Left hindlimb (tissue), 1 donor: ENCODE measurements around the gene STARD7.
"Not testable (repeated sequence)": the region's sequence is repeated elsewhere in the genome, so short reads cannot be mapped to it uniquely, and the experiment has no call there.

Source experiments
- DNase-seq: peaks from one replicate; pipeline ENCODE4 v3.0.0-alpha.2; 2018

STARD7 gene

GRCh38 chr2:96146153-96146880 is 62.3 kb downstream of the STARD7 start:
- DNase-seq = peak; percentile 61

- DNase-seq = no peak
Observed at GRCh38 chr2:96145848-96146152, 62.8 kb downstream of the STARD7 start.

- peak; percentile 83 for DNase-seq
Observed at GRCh38 chr2:96145036-96145847, 63.4 kb downstream of the STARD7 start, which contains the start of gene DUSP2. TSS of gene DUSP2 (minus strand) at chr2:96145440. CDS start at chr2:96145354, 86 bp downstream.

DNA sequence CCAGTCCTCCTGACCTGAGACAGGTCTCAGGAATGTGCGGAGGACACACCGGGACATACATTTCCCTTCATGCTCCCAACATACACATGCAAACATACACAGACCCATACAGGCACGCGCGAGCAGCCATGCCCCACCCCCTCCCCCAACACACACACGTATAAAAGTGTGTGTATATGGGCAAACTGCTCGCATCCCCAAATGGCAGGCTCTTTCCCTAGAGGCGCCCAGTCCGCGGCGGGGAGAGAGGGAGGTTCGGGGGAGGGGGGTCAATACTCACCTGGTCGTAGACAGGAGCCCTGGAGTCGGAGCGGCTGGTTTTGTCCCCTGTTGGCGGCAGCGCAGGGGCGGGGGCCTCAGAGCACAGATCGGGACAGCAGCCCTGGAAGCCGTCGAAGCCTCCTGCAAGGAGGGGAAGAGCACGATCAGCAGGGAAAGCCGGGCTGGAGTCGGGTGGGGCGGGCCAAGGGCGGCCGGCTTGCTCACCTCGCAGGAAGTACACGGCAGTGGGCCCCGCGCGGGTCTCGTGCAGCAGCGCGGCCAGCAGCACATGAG is 64.1 kb downstream of the STARD7 start:
- DNase-seq = peak; percentile 38

DNA sequence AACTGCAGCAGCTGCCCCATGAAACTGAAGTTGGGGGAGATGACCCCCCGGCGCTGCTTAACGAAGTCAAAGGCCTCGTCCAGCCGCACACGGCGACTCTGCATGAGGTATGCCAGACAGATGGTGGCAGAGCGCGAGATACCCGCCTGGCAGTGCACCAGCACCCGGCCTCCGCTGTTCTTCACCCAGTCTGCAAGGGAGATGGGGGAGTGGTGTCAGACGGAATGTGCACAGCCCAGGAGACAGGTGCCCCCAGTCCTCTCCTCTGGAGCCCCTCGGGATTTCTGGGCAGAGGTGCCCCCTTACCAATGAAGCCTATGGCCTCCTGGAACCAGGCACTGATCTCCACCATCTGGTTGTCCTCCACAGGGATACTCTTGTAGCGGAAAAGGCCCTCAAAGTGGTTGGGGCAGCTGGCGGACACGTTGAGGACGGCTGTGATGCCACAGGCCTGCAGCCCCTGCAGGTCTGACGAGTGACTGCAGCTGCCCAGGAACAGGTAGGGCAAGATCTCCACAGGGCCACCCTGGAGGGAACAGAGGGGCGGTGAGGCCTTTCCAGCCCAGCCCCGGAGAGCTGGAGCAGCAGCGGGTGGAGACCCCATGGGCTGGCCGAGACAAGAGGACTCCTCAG is 64.7 kb downstream of the STARD7 start:
- DNase-seq = peak; percentile 28

GRCh38 chr2:96143231-96143847 is 65.3 kb downstream of the STARD7 start:
- DNase-seq = peak; percentile 22

GRCh38 chr2:96142217-96143113 is 66.2 kb downstream of the STARD7 start:
- peak; percentile 23 for DNase-seq

GRCh38 chr2:96141624-96141967 is 67.0 kb downstream of the STARD7 start:
- DNase-seq = not testable (repeated sequence)

DNA sequence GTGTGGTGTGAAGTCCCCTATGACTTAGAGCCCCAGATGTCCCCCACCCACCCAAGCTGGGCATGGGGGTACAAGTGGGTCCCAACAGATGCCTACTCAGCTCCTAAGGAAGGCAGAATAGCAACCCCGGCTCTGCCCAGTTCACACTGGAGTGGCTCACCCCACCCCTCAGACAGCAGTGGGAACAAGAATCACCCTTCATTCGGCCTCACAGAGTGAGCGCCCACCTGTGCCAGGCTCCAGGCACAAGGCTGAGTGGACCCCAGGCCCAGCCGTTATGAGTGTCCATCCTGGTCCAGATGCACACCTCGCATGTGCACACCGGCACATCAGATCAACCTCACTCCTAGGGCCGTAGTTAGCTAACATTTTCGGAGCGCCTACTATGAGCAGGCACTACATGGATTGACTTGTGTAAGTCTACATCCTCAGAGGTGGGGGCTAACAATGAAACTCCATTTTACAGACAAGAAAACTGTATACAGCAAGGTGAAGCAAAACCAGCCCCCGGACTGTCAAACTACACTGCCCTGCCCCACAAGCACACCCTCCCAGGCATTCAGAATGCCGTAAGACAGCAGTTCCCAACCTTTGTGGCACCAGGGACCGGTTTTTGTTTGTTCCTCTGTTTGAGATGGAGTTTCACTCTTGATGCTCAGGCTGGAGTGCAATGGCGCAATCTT is 67.5 kb downstream of the STARD7 start:
- DNase-seq = peak; percentile 25

- no peak for DNase-seq
Observed at GRCh38 chr2:96139181-96139758, 69.4 kb downstream of the STARD7 start.

GRCh38 chr2:96138179-96139145 is 70.2 kb downstream of the STARD7 start, which contains the start of gene ASTL:
TSS of gene ASTL (minus strand) at chr2:96138502. CDS start at chr2:96138436, 66 bp downstream.
- DNase-seq = peak; percentile 37

GRCh38 chr2:96137321-96138178 is 71.1 kb downstream of the STARD7 start:
- peak; percentile 22 for DNase-seq

- DNase-seq = no peak
Observed at GRCh38 chr2:96136129-96136720, 72.4 kb downstream of the STARD7 start.

- DNase-seq = no peak
Observed at GRCh38 chr2:96135621-96136020, 73.0 kb downstream of the STARD7 start.

DNA sequence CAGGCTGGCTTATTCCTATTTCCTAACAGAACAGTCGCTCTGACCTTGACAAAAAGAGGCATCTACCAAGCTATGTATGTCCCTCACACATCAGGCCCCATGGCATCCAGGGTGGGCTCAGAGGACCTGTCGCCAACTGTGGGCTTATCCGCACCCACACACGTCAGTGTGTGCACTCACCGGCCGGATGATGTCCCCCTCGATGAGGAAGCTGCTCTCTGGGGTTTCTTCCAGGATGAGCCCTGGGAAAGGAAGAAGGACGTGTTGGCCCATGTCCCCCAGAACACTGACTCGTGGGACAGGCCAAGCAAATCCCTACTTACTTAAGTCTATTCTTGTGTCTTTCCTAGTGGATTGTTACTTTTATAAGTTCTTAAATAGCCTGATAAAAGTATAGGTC is 73.5 kb downstream of the STARD7 start:
- DNase-seq = no peak
